OCI-LY1 (cell line): ENCODE results near the gene BCL2L11.

Experiments
- H2AFZ ChIP-seq: fragments of 200-600 bp; sonication (generic), shearing (Covaris generic); 2 replicates; pipeline ENCODE4 v1.6.0; 2014; ENCODE audit warnings: antibody characterized with exemption, mild to moderate bottlenecking, low read length
- H3F3A ChIP-seq: fragments of 200-600 bp; sonication (generic), shearing (Covaris generic); 2 replicates; pipeline ENCODE4 v1.6.0; 2014; ENCODE audit warnings: mild to moderate bottlenecking, antibody characterized with exemption, low read length, moderate library complexity; ENCODE audit not compliant: insufficient read depth
- H3K27ac ChIP-seq: fragments of 200-600 bp; sonication (generic); 2 replicates; pipeline ENCODE4 v1.5.1; 2014; ENCODE audit warnings: low read length, mixed run types, mild to moderate bottlenecking, low read depth; ENCODE audit not compliant: poor library complexity, severe bottlenecking
- H3K27me3 ChIP-seq: fragments of 200-600 bp; sonication (generic); 2 replicates; pipeline ENCODE4 v1.6.0; 2014; ENCODE audit warnings: antibody characterized with exemption, mild to moderate bottlenecking, low read length, moderate library complexity; ENCODE audit not compliant: insufficient read depth
- H3K36me3 ChIP-seq: fragments of 200-600 bp; sonication (generic); 2 replicates; pipeline ENCODE4 v1.6.1; 2014; ENCODE audit warnings: mild to moderate bottlenecking, antibody characterized with exemption, low read length, moderate library complexity, mixed read lengths; ENCODE audit not compliant: insufficient read depth
- H3K4me1 ChIP-seq: fragments of 200-600 bp; sonication (generic); 2 replicates; pipeline ENCODE4 v1.5.1; 2014; ENCODE audit warnings: mild to moderate bottlenecking, low read length, moderate library complexity; ENCODE audit not compliant: insufficient read depth, severe bottlenecking
- H3K4me2 ChIP-seq: fragments of 200-600 bp; sonication (generic), shearing (Covaris generic); 2 replicates; pipeline ENCODE4 v1.6.1; 2014; ENCODE audit warnings: low read length
- H3K4me3 ChIP-seq: fragments of 200-600 bp; sonication (generic); 2 replicates; pipeline ENCODE4 v1.5.1; 2014; ENCODE audit warnings: low read length, low read depth, mild to moderate bottlenecking, mixed read lengths; ENCODE audit not compliant: poor library complexity, severe bottlenecking
- H3K79me2 ChIP-seq: fragments of 200-600 bp; shearing (Covaris generic); 2 replicates; pipeline ENCODE4 v1.6.1; 2016; ENCODE audit warnings: mixed run types, low read length, mixed read lengths; ENCODE audit not compliant: insufficient read depth
- H3K9ac ChIP-seq: fragments of 200-600 bp; sonication (generic), shearing (Covaris generic); 2 replicates; pipeline ENCODE4 v1.6.1; 2014; ENCODE audit warnings: mild to moderate bottlenecking, low read length, mixed read lengths
- H3K9me2 ChIP-seq: fragments of 200-600 bp; sonication (generic), shearing (Covaris generic); 2 replicates; pipeline ENCODE4 v1.6.1; 2014; ENCODE audit warnings: low read depth, mild to moderate bottlenecking, low read length, mixed read lengths
- H3K9me3 ChIP-seq: fragments of 200-600 bp; shearing (Covaris generic); 2 replicates; pipeline ENCODE4 v1.6.1; 2014; ENCODE audit warnings: low read length, mixed read lengths
- H4K20me1 ChIP-seq: fragments of 200-600 bp; sonication (generic), shearing (Covaris generic); 2 replicates; pipeline ENCODE4 v1.6.0; 2016; ENCODE audit warnings: mild to moderate bottlenecking, low read length; ENCODE audit not compliant: insufficient read depth
- EZH2 ChIP-seq: fragments of 200-600 bp; sonication (generic), shearing (Covaris generic); IDR thresholded peaks from 2 replicates; pipeline ENCODE4 v1.8.0; 2017; ENCODE audit warnings: borderline replicate concordance, mixed run types, mild to moderate bottlenecking, antibody characterized with exemption, low read length, moderate library complexity, mixed read lengths
- TF ChIP-seq, protein P1 (sequence below): fragments of 200-600 bp; sonication (generic), shearing (Covaris generic); IDR thresholded peaks from 2 replicates; pipeline ENCODE4 v1.5.1; 2017; ENCODE audit warnings: mild to moderate bottlenecking, antibody characterized with exemption, low read length, moderate library complexity, mixed read lengths

BCL2L11 gene

DNA sequence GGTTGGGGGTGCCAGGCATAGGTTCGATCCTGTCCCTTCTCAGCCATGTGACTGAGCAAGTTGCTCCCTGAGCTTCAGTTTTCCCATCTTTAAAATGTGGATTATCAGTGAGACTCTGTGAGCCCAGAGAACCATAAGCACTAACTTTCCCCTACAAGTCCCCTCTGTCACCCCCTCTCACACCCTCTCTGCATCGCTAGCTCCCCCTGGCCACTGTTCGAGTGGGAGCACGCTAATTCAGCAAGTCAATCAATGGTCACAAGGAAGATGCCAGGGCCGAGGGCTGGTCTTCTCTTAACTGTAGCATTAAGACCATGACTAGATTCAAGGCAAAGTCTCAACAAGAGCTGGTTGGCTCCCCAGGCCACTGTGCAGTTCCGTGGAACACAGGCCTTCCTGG is 66.2 kb downstream of the BCL2L11 start:
- H3K9me3 ChIP-seq, result no peaks in the 10 kb centered on the region

DNA sequence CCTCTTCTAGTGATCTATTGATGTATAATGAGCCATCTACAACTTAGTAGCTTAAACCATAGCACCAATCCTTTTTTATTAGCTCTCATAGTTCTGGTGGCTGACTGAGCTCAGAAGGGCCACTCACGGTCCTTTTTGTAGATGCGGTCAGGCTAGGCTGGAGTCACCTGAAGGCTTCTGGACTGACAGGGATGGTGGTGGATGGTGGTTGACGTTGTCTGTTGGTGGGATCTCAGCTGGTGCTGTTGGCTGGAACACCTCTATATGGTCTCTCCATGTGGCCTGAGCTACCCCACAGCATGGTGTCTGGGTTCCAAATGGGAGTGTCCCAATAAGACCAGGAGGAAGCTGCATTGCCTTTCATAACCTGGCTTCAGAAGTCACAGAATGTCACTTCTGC is 68.0 kb downstream of the BCL2L11 start:
- Histone ChIP-seq H3K4me2 (no peak overlapping the region), H3K9me3 (no peaks in the 10 kb centered on the region), H3K27me3 (no peaks in the 10 kb centered on the region), H4K20me1 (no peaks in the 10 kb centered on the region), H3K4me3 (no peak overlapping the region), H3K79me2 (no peaks in the 10 kb centered on the region), H2AFZ (no peak overlapping the region), H3F3A (no peaks in the 10 kb centered on the region), H3K9me2 (no peaks in the 10 kb centered on the region), H3K27ac (no peak overlapping the region), H3K9ac (no peak overlapping the region), H3K36me3 (no peaks in the 10 kb centered on the region), H3K4me1 (peaks cover 30% of the 10 kb centered on the region)
- TF ChIP-seq, protein P1, sequence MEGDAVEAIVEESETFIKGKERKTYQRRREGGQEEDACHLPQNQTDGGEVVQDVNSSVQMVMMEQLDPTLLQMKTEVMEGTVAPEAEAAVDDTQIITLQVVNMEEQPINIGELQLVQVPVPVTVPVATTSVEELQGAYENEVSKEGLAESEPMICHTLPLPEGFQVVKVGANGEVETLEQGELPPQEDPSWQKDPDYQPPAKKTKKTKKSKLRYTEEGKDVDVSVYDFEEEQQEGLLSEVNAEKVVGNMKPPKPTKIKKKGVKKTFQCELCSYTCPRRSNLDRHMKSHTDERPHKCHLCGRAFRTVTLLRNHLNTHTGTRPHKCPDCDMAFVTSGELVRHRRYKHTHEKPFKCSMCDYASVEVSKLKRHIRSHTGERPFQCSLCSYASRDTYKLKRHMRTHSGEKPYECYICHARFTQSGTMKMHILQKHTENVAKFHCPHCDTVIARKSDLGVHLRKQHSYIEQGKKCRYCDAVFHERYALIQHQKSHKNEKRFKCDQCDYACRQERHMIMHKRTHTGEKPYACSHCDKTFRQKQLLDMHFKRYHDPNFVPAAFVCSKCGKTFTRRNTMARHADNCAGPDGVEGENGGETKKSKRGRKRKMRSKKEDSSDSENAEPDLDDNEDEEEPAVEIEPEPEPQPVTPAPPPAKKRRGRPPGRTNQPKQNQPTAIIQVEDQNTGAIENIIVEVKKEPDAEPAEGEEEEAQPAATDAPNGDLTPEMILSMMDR, result no peak
- no peak for TF ChIP-seq EZH2

More for the DNA sequence above, 66.2 kb downstream of the BCL2L11 start:
- no peaks in the 10 kb centered on the region for H4K20me1 ChIP-seq
- no peaks in the 10 kb centered on the region for H3K27me3 ChIP-seq
- no peak overlapping the region for H3K9ac ChIP-seq
- no peak overlapping the region for H3K4me3 ChIP-seq
- H3K4me2 ChIP-seq, result no peak overlapping the region
- TF ChIP-seq EZH2, result no peak
- TF ChIP-seq, protein P1, result no peak
- H2AFZ ChIP-seq, result no peak overlapping the region
- no peaks in the 10 kb centered on the region for H3K79me2 ChIP-seq
- H3K36me3 ChIP-seq, result no peaks in the 10 kb centered on the region
- no peaks in the 10 kb centered on the region for H3K9me2 ChIP-seq
- H3F3A ChIP-seq, result no peaks in the 10 kb centered on the region
- H3K4me1 ChIP-seq, result peaks cover 14% of the 10 kb centered on the region
- no peak overlapping the region for H3K27ac ChIP-seq

- Histone ChIP-seq H3K79me2 (no peaks in the 10 kb centered on the region), H3F3A (no peaks in the 10 kb centered on the region), H3K9ac (no peak overlapping the region), H2AFZ (no peak overlapping the region), H3K4me3 (no peak overlapping the region), H3K27me3 (no peaks in the 10 kb centered on the region), H3K27ac (no peak overlapping the region), H3K9me2 (no peaks in the 10 kb centered on the region), H3K4me1 (peaks cover 35% of the 10 kb centered on the region), H4K20me1 (no peaks in the 10 kb centered on the region), H3K9me3 (no peaks in the 10 kb centered on the region), H3K36me3 (no peaks in the 10 kb centered on the region), H3K4me2 (no peak overlapping the region)
- TF ChIP-seq, protein P1, result no peak
- TF ChIP-seq EZH2, result no peak
Observed at GRCh38 chr2:111189106-111189505, 68.4 kb downstream of the BCL2L11 start.
